ENCODE data around the gene PRDM15. TPM values are rescaled to one million over a fixed set of nuclear protein-coding genes. Genes with fewer than 3 reads are reported as not detected.

PRDM15 gene
- total RNA-seq, 1 donor from 2014 or later, result 6.4 TPM

GRCh38 chr21:41908829-41909228, 29.7 kb upstream of the PRDM15 start:
- no peak for DNase-seq (ENCODE audit: low spot score)

GRCh38 chr21:41907496-41908258, 28.5 kb upstream of the PRDM15 start:
- DNase-seq (ENCODE audit: low spot score), result no peak

GRCh38 chr21:41906770-41907169, 27.6 kb upstream of the PRDM15 start:
- DNase-seq (ENCODE audit: low spot score), result no peak

GRCh38 chr21:41903559-41904351, 24.6 kb upstream of the PRDM15 start:
- no peak for DNase-seq (ENCODE audit: low spot score)

- no peak for DNase-seq (ENCODE audit: low spot score)
Observed at GRCh38 chr21:41902946-41903345, 23.8 kb upstream of the PRDM15 start.

- DNase-seq (ENCODE audit: low spot score), result no peak
Observed at GRCh38 chr21:41901782-41902181, 22.6 kb upstream of the PRDM15 start.

GRCh38 chr21:41901099-41901498, 22.0 kb upstream of the PRDM15 start:
- no peak for DNase-seq (ENCODE audit: low spot score)

- DNase-seq (ENCODE audit: low spot score), result no peak
Observed at GRCh38 chr21:41900401-41900800, 21.3 kb upstream of the PRDM15 start.

- DNase-seq (ENCODE audit: low spot score), result no peak
Observed at GRCh38 chr21:41899426-41900202, 20.5 kb upstream of the PRDM15 start.

- no peak for DNase-seq (ENCODE audit: low spot score)
Observed at GRCh38 chr21:41898998-41899397, 19.9 kb upstream of the PRDM15 start.

- no peak for DNase-seq (ENCODE audit: low spot score)
Observed at GRCh38 chr21:41897700-41898099, 18.6 kb upstream of the PRDM15 start.

- DNase-seq (ENCODE audit: low spot score), result no peak
Observed at GRCh38 chr21:41897047-41897669, 18.0 kb upstream of the PRDM15 start.

GRCh38 chr21:41895643-41896493, 16.7 kb upstream of the PRDM15 start:
- no peak for DNase-seq (ENCODE audit: low spot score)

- no peak for DNase-seq (ENCODE audit: low spot score)
Observed at GRCh38 chr21:41894922-41895557, 15.9 kb upstream of the PRDM15 start.

GRCh38 chr21:41894511-41894910, 15.4 kb upstream of the PRDM15 start:
- no peak for DNase-seq (ENCODE audit: low spot score)

GRCh38 chr21:41892726-41893125, 13.6 kb upstream of the PRDM15 start:
- DNase-seq (ENCODE audit: low spot score), result no peak

- no peak for DNase-seq (ENCODE audit: low spot score)
Observed at GRCh38 chr21:41891132-41891531, 12.0 kb upstream of the PRDM15 start.

- no peak for DNase-seq (ENCODE audit: low spot score)
Observed at GRCh38 chr21:41890355-41890754, 11.2 kb upstream of the PRDM15 start.

GRCh38 chr21:41888749-41889376, 9.7 kb upstream of the PRDM15 start:
- no peak for DNase-seq (ENCODE audit: low spot score)

- no peak for DNase-seq (ENCODE audit: low spot score)
Observed at GRCh38 chr21:41887667-41888066, 8.5 kb upstream of the PRDM15 start.
